WTC11 (cell line): Measurements from ENCODE around the gene EIF3L. TPM values are rescaled to one million over a fixed set of nuclear protein-coding genes. Genes with fewer than 3 reads are reported as not detected.

Experiments
- ATAC-seq: fragments of 200-7000 bp; cut with Tn5 transposase; 2 replicates; pipeline ENCODE4 v1.10.0; 2021; ENCODE audit warnings: mild to moderate bottlenecking, moderate library complexity
- CTCF ChIA-PET: fragments of 300-600 bp; sonication (Branson Sonifier 250); formaldehyde crosslinking; loops from one replicate; lab custom pipeline; 2021; ENCODE audit warnings: antibody characterized with exemption; lab: Charles Lee
- POLR2A ChIA-PET: fragments of 350-600 bp; sonication (Branson Sonifier 250); formaldehyde crosslinking; loops from one replicate; lab custom pipeline; 2021; ENCODE audit warnings: antibody characterized with exemption; lab: Charles Lee
- DNase-seq: peaks from one replicate; pipeline ENCODE4 v3.0.0; 2021; ENCODE audit warnings: low spot score
- H3K27ac Mint-ChIP-seq: 2 replicates; pipeline ENCODE4 v1.8.0; 2021; ENCODE audit warnings: mixed read lengths
- H3K27me3 Mint-ChIP-seq: 2 replicates; pipeline ENCODE4 v1.8.0; 2021; ENCODE audit warnings: low read depth, mild to moderate bottlenecking, moderate library complexity, mixed read lengths
- H3K36me3 Mint-ChIP-seq: 2 replicates; pipeline ENCODE4 v1.8.0; 2021; ENCODE audit warnings: mixed read lengths
- H3K4me1 Mint-ChIP-seq: 2 replicates; pipeline ENCODE4 v1.8.0; 2022; ENCODE audit warnings: mixed read lengths
- H3K4me3 Mint-ChIP-seq: 2 replicates; pipeline ENCODE4 v1.8.0; 2021; ENCODE audit warnings: mild to moderate bottlenecking, moderate library complexity, mixed read lengths
- H3K9me3 Mint-ChIP-seq: 2 replicates; pipeline ENCODE4 v1.8.0; 2021; ENCODE audit warnings: mixed read lengths
- ETV6 ChIP-seq: sonication (generic); formaldehyde crosslinking; IDR thresholded peaks from 2 replicates; pipeline ENCODE4 v1.8.1; 2022; ENCODE audit warnings: mild to moderate bottlenecking, missing genetic modification reagents
- FOXP1 ChIP-seq: sonication (generic); formaldehyde crosslinking; IDR thresholded peaks from 2 replicates; pipeline ENCODE4 v1.8.0; 2022; ENCODE audit warnings: missing genetic modification reagents, mild to moderate bottlenecking, moderate library complexity, borderline replicate concordance
- MXD4 ChIP-seq: fragments of 250-450 bp; sonication (Bioruptor Pico); IDR thresholded peaks from 2 replicates; pipeline ENCODE4 v1.8.0; 2021; ENCODE audit warnings: mild to moderate bottlenecking, moderate library complexity, borderline replicate concordance
- NFATC4 ChIP-seq: fragments of 250-450 bp; sonication (Bioruptor Pico); IDR thresholded peaks from 2 replicates; pipeline ENCODE4 v1.9.0; 2021; ENCODE audit warnings: mild to moderate bottlenecking
- NFE2L1 ChIP-seq: sonication (generic); formaldehyde crosslinking; IDR thresholded peaks from 2 replicates; pipeline ENCODE4 v1.8.1; 2023; ENCODE audit warnings: missing genetic modification reagents
- ZNF263 ChIP-seq: sonication (generic); formaldehyde crosslinking; IDR thresholded peaks from 2 replicates; pipeline ENCODE4 v1.8.1; 2022; ENCODE audit warnings: low read depth, mild to moderate bottlenecking, moderate library complexity, missing genetic modification reagents
- ZNF317 ChIP-seq: sonication (generic); formaldehyde crosslinking; IDR thresholded peaks from 2 replicates; pipeline ENCODE4 v1.8.1; 2023; ENCODE audit warnings: low read depth, mild to moderate bottlenecking, moderate library complexity, missing genetic modification reagents, borderline replicate concordance
- ZNF416 ChIP-seq: fragments of 250-450 bp; sonication (Bioruptor Pico); IDR thresholded peaks from 2 replicates; pipeline ENCODE4 v1.9.0; 2021; ENCODE audit warnings: mild to moderate bottlenecking, inconsistent platforms
- total RNA-seq: library from RNA; stranded (reverse); gene quantifications from 3 replicates; pipeline ENCODE4 v1.2.3, GENCODE V29; 2021
- TF ChIP-seq, protein P1 (sequence below): sonication (generic); formaldehyde crosslinking; IDR thresholded peaks from 2 replicates; pipeline ENCODE4 v1.8.1; 2022; ENCODE audit warnings: mild to moderate bottlenecking, moderate library complexity, missing genetic modification reagents
- TF ChIP-seq, protein P2 (sequence below): sonication (generic); formaldehyde crosslinking; IDR thresholded peaks from 2 replicates; pipeline ENCODE4 v1.8.1; 2022; ENCODE audit warnings: mild to moderate bottlenecking, missing genetic modification reagents, moderate library complexity, borderline replicate concordance
- TF ChIP-seq, protein P3 (sequence below): fragments of 250-450 bp; sonication (Bioruptor Pico); IDR thresholded peaks from 2 replicates; pipeline ENCODE4 v1.9.0; 2021; ENCODE audit warnings: mild to moderate bottlenecking
- TF ChIP-seq, protein P4 (sequence below): sonication (generic); formaldehyde crosslinking; IDR thresholded peaks from 2 replicates; pipeline ENCODE4 v1.8.1; 2023; ENCODE audit warnings: mild to moderate bottlenecking, missing genetic modification reagents, borderline replicate concordance
- TF ChIP-seq, protein P5 (sequence below): fragments of 250-450 bp; sonication (Bioruptor Pico); IDR thresholded peaks from 2 replicates; pipeline ENCODE4 v2.1.2; 2022; ENCODE audit warnings: mild to moderate bottlenecking, moderate library complexity
- TF ChIP-seq, protein P6 (sequence below): fragments of 250-450 bp; sonication (Bioruptor Pico); IDR thresholded peaks from 2 replicates; pipeline ENCODE4 v1.9.0; 2021; ENCODE audit warnings: mild to moderate bottlenecking, borderline replicate concordance
- TF ChIP-seq, protein P7 (sequence below): sonication (generic); formaldehyde crosslinking; IDR thresholded peaks from 2 replicates; pipeline ENCODE4 v1.8.0; 2022; ENCODE audit warnings: mild to moderate bottlenecking, missing genetic modification reagents
- TF ChIP-seq, protein P8 (sequence below): fragments of 200-600 bp; IDR thresholded peaks from 2 replicates; pipeline ENCODE4 v1.8.0; 2022; ENCODE audit warnings: antibody characterized with exemption

The EIF3L gene
- total RNA-seq, 1 experiment from 2014 or later = 611 TPM

DNA sequence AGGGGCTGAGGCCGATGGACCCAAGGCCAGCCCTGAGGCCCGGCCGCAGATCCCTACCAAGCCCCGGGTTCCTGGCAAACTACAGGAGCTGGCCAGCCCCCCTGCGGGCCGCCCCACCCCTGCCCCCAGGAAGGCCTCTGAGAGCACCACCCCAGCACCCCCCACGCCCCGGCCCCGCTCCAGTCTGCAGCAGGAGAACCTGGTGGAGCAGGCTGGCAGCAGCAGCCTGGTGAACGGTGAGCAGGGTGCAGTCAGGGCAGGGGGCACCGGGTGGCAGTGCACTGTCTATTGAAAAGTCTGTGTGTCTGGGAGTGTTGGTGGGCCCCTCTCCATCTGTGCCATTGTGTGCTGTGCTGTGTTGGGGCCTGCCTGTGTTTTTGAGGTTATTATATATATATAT, 73.0 kb downstream of the EIF3L start:
- Mint-ChIP-seq H3K27me3 (no peaks in the 10 kb centered on the region), H3K4me3 (no peak overlapping the region), H3K9me3 (no peaks in the 10 kb centered on the region), H3K27ac (no peak overlapping the region), H3K36me3 (peaks cover 11% of the 10 kb centered on the region), H3K4me1 (no peaks in the 10 kb centered on the region)
- ChIA-PET CTCF (no interaction called here), POLR2A (no interaction called here)
- DNase-seq (no peak), ATAC-seq (peak; percentile 14; the same call in 1 of the 2 replicates)
- TF ChIP-seq ETV6 = no peak
- TF ChIP-seq NFATC4 (CRISPR knock-in tag) = no peak
- no peak for TF ChIP-seq ZNF317 (CRISPR knock-in tag)
- TF ChIP-seq, protein P1, sequence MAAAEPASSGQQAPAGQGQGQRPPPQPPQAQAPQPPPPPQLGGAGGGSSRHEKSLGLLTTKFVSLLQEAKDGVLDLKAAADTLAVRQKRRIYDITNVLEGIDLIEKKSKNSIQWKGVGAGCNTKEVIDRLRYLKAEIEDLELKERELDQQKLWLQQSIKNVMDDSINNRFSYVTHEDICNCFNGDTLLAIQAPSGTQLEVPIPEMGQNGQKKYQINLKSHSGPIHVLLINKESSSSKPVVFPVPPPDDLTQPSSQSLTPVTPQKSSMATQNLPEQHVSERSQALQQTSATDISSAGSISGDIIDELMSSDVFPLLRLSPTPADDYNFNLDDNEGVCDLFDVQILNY (CRISPR knock-in tag) = no peak
- no peak for TF ChIP-seq FOXP1 (CRISPR knock-in tag)
- no peak for TF ChIP-seq ZNF263 (CRISPR knock-in tag)
- TF ChIP-seq, protein P2, sequence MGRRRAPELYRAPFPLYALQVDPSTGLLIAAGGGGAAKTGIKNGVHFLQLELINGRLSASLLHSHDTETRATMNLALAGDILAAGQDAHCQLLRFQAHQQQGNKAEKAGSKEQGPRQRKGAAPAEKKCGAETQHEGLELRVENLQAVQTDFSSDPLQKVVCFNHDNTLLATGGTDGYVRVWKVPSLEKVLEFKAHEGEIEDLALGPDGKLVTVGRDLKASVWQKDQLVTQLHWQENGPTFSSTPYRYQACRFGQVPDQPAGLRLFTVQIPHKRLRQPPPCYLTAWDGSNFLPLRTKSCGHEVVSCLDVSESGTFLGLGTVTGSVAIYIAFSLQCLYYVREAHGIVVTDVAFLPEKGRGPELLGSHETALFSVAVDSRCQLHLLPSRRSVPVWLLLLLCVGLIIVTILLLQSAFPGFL = no peak
- TF ChIP-seq, protein P3, sequence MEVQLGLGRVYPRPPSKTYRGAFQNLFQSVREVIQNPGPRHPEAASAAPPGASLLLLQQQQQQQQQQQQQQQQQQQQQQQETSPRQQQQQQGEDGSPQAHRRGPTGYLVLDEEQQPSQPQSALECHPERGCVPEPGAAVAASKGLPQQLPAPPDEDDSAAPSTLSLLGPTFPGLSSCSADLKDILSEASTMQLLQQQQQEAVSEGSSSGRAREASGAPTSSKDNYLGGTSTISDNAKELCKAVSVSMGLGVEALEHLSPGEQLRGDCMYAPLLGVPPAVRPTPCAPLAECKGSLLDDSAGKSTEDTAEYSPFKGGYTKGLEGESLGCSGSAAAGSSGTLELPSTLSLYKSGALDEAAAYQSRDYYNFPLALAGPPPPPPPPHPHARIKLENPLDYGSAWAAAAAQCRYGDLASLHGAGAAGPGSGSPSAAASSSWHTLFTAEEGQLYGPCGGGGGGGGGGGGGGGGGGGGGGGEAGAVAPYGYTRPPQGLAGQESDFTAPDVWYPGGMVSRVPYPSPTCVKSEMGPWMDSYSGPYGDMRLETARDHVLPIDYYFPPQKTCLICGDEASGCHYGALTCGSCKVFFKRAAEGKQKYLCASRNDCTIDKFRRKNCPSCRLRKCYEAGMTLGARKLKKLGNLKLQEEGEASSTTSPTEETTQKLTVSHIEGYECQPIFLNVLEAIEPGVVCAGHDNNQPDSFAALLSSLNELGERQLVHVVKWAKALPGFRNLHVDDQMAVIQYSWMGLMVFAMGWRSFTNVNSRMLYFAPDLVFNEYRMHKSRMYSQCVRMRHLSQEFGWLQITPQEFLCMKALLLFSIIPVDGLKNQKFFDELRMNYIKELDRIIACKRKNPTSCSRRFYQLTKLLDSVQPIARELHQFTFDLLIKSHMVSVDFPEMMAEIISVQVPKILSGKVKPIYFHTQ (CRISPR knock-in tag) = no peak
- TF ChIP-seq NFE2L1 (CRISPR knock-in tag) = no peak
- TF ChIP-seq, protein P4, sequence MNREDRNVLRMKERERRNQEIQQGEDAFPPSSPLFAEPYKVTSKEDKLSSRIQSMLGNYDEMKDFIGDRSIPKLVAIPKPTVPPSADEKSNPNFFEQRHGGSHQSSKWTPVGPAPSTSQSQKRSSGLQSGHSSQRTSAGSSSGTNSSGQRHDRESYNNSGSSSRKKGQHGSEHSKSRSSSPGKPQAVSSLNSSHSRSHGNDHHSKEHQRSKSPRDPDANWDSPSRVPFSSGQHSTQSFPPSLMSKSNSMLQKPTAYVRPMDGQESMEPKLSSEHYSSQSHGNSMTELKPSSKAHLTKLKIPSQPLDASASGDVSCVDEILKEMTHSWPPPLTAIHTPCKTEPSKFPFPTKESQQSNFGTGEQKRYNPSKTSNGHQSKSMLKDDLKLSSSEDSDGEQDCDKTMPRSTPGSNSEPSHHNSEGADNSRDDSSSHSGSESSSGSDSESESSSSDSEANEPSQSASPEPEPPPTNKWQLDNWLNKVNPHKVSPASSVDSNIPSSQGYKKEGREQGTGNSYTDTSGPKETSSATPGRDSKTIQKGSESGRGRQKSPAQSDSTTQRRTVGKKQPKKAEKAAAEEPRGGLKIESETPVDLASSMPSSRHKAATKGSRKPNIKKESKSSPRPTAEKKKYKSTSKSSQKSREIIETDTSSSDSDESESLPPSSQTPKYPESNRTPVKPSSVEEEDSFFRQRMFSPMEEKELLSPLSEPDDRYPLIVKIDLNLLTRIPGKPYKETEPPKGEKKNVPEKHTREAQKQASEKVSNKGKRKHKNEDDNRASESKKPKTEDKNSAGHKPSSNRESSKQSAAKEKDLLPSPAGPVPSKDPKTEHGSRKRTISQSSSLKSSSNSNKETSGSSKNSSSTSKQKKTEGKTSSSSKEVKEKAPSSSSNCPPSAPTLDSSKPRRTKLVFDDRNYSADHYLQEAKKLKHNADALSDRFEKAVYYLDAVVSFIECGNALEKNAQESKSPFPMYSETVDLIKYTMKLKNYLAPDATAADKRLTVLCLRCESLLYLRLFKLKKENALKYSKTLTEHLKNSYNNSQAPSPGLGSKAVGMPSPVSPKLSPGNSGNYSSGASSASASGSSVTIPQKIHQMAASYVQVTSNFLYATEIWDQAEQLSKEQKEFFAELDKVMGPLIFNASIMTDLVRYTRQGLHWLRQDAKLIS (CRISPR knock-in tag) = no peak
- TF ChIP-seq, protein P5, sequence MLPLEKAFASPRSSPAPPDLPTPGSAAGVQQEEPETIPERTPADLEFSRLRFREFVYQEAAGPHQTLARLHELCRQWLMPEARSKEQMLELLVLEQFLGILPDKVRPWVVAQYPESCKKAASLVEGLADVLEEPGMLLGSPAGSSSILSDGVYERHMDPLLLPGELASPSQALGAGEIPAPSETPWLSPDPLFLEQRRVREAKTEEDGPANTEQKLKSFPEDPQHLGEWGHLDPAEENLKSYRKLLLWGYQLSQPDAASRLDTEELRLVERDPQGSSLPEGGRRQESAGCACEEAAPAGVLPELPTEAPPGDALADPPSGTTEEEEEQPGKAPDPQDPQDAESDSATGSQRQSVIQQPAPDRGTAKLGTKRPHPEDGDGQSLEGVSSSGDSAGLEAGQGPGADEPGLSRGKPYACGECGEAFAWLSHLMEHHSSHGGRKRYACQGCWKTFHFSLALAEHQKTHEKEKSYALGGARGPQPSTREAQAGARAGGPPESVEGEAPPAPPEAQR (CRISPR knock-in tag) = no peak
- TF ChIP-seq, protein P6, sequence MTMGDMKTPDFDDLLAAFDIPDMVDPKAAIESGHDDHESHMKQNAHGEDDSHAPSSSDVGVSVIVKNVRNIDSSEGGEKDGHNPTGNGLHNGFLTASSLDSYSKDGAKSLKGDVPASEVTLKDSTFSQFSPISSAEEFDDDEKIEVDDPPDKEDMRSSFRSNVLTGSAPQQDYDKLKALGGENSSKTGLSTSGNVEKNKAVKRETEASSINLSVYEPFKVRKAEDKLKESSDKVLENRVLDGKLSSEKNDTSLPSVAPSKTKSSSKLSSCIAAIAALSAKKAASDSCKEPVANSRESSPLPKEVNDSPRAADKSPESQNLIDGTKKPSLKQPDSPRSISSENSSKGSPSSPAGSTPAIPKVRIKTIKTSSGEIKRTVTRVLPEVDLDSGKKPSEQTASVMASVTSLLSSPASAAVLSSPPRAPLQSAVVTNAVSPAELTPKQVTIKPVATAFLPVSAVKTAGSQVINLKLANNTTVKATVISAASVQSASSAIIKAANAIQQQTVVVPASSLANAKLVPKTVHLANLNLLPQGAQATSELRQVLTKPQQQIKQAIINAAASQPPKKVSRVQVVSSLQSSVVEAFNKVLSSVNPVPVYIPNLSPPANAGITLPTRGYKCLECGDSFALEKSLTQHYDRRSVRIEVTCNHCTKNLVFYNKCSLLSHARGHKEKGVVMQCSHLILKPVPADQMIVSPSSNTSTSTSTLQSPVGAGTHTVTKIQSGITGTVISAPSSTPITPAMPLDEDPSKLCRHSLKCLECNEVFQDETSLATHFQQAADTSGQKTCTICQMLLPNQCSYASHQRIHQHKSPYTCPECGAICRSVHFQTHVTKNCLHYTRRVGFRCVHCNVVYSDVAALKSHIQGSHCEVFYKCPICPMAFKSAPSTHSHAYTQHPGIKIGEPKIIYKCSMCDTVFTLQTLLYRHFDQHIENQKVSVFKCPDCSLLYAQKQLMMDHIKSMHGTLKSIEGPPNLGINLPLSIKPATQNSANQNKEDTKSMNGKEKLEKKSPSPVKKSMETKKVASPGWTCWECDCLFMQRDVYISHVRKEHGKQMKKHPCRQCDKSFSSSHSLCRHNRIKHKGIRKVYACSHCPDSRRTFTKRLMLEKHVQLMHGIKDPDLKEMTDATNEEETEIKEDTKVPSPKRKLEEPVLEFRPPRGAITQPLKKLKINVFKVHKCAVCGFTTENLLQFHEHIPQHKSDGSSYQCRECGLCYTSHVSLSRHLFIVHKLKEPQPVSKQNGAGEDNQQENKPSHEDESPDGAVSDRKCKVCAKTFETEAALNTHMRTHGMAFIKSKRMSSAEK = no peak
- TF ChIP-seq, protein P7, sequence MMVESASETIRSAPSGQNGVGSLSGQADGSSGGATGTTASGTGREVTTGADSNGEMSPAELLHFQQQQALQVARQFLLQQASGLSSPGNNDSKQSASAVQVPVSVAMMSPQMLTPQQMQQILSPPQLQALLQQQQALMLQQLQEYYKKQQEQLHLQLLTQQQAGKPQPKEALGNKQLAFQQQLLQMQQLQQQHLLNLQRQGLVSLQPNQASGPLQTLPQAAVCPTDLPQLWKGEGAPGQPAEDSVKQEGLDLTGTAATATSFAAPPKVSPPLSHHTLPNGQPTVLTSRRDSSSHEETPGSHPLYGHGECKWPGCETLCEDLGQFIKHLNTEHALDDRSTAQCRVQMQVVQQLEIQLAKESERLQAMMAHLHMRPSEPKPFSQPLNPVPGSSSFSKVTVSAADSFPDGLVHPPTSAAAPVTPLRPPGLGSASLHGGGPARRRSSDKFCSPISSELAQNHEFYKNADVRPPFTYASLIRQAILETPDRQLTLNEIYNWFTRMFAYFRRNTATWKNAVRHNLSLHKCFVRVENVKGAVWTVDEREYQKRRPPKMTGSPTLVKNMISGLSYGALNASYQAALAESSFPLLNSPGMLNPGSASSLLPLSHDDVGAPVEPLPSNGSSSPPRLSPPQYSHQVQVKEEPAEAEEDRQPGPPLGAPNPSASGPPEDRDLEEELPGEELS (CRISPR knock-in tag) = no peak
- no peak for TF ChIP-seq MXD4 (CRISPR knock-in tag)
- TF ChIP-seq ZNF416 (CRISPR knock-in tag) = no peak
- TF ChIP-seq, protein P8, sequence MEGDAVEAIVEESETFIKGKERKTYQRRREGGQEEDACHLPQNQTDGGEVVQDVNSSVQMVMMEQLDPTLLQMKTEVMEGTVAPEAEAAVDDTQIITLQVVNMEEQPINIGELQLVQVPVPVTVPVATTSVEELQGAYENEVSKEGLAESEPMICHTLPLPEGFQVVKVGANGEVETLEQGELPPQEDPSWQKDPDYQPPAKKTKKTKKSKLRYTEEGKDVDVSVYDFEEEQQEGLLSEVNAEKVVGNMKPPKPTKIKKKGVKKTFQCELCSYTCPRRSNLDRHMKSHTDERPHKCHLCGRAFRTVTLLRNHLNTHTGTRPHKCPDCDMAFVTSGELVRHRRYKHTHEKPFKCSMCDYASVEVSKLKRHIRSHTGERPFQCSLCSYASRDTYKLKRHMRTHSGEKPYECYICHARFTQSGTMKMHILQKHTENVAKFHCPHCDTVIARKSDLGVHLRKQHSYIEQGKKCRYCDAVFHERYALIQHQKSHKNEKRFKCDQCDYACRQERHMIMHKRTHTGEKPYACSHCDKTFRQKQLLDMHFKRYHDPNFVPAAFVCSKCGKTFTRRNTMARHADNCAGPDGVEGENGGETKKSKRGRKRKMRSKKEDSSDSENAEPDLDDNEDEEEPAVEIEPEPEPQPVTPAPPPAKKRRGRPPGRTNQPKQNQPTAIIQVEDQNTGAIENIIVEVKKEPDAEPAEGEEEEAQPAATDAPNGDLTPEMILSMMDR = no peak
